ENCODE measurements around the gene PTGR3. TPM values are rescaled to one million over a fixed set of nuclear protein-coding genes. Genes with fewer than 3 reads are reported as not detected.

Gene PTGR3
- total and polyA plus RNA-seq, 2 of the 8 experiments (the other 6 are each of a cell fraction or from before 2014, with no cell fraction given): 2.0 to 3.6 TPM

GRCh38 chr18:75183524-75183923 lies 25.4 kb downstream of the PTGR3 start:
- POLR2A ChIA-PET (ENCODE audit: partially characterized antibody): interaction anchor here (1.5 kb wide), 1 partner anchor 11 kb away, joined by 3 read pairs; no protein-coding TSS in a partner anchor
- no peak overlapping the region for H3K4me2 ChIP-seq (ENCODE audit: insufficient read depth in 1 of 2, low read depth in 2 of 2, low read length in 2 of 2)
- no peaks in the 10 kb centered on the region for H3K79me1 ChIP-seq (ENCODE audit: low read depth, low read length)
- no peaks in the 10 kb centered on the region for H4K20me1 ChIP-seq (replicated peaks in 1 of 2; ENCODE audit: control insufficient read depth in 1 of 2, insufficient read depth in 2 of 2, low read length in 2 of 2)
- no peak overlapping the region for H4K8ac ChIP-seq (ENCODE audit: extremely low read depth, insufficient read depth, low read length)
- H3K14ac ChIP-seq (ENCODE audit: insufficient read length): no peak overlapping the region
- no peak overlapping the region for H2BK120ac ChIP-seq (replicated peaks; ENCODE audit: low read depth, low read length)
- no peak overlapping the region for H2BK5ac ChIP-seq (ENCODE audit: low read depth, low read length)
- no peaks in the 10 kb centered on the region for H3K23me2 ChIP-seq (ENCODE audit: low read depth, low read length)
- DNase-seq (ENCODE audit: low read depth in 1 of 2, low spot score in 2 of 2): no peak
- H2BK20ac ChIP-seq (ENCODE audit: low read length): no peak overlapping the region
- no peak overlapping the region for H3K23ac ChIP-seq (ENCODE audit: insufficient read length)
- no peak overlapping the region for H3K56ac ChIP-seq (replicated peaks; ENCODE audit: insufficient read length, low read depth, low read length)
- H2BK12ac ChIP-seq (ENCODE audit: low read depth, low read length): no peak overlapping the region
- WGBS, 2 experiments (ENCODE audit: extremely low coverage in 1 of 2, insufficient coverage in 1 of 2, insufficient read length in 1 of 2, insufficient replicate concordance in 2 of 2, low coverage in 1 of 2, low lambda C conversion rate in 2 of 2, missing lambda C conversion rate in 1 of 2): 87% methylated on average over 5 of the region's 5 CpGs; no CpG with 5 or more reads in 1 of the 2 experiments
- H3K27ac ChIP-seq (ENCODE audit: low read depth, low read length): no peak overlapping the region; the same call in 1 of the 2 replicates
- H3K4ac ChIP-seq (replicated peaks; ENCODE audit: insufficient read length, low read depth, low read length): no peak overlapping the region
- TF ChIP-seq POLR2A (IDR thresholded peaks at IDR 0.05; ENCODE audit: control extremely low read depth in 1 of 2, low read depth in 2 of 2, low read length in 2 of 2): no peak
- no peak for TF ChIP-seq USF2 (IDR thresholded peaks at IDR 0.05; ENCODE audit: low read length)
- TF ChIP-seq KDM4A (IDR thresholded peaks at IDR 0.05; ENCODE audit: low read depth, low read length, severe bottlenecking): no peak
- no peak for TF ChIP-seq GABPA (IDR thresholded peaks at IDR 0.05; ENCODE audit: borderline replicate concordance, insufficient read depth, low read length)
- TF ChIP-seq SIN3A (conservative IDR thresholded peaks at IDR 0.05 in 1 of 2, IDR thresholded peaks at IDR 0.05 in 1 of 2; ENCODE audit: low read depth in 1 of 2, low read length in 2 of 2): no peak
- TF ChIP-seq TCF12 (IDR thresholded peaks at IDR 0.05; ENCODE audit: low read depth, low read length): no peak
- no peak for TF ChIP-seq TAF1 (IDR thresholded peaks at IDR 0.05; ENCODE audit: low read depth, low read length)
- no peak for TF ChIP-seq KDM5A (IDR thresholded peaks at IDR 0.05; ENCODE audit: low read length)
- no peak for TF ChIP-seq RFX5 (IDR thresholded peaks at IDR 0.05; ENCODE audit: borderline replicate concordance, low read depth, low read length)
- no peak for TF ChIP-seq BCL11A (IDR thresholded peaks at IDR 0.05; ENCODE audit: low read depth in 2 of 2, low read length in 2 of 2)
- TF ChIP-seq SP2 (IDR thresholded peaks at IDR 0.05; ENCODE audit: low read length): no peak
- TF ChIP-seq RBBP5 (IDR thresholded peaks at IDR 0.05; ENCODE audit: borderline replicate concordance, low read depth, low read length): no peak
- no peak for TF ChIP-seq SIX5 (IDR thresholded peaks at IDR 0.05; ENCODE audit: low read depth, low read length)
- H3K9me3 ChIP-seq (ENCODE audit: insufficient read depth in 2 of 2, low read depth in 1 of 2, low read length in 1 of 2): no peaks in the 10 kb centered on the region
- no peak overlapping the region for H3K18ac ChIP-seq (ENCODE audit: extremely low read depth, low read length)
- FAIRE-seq: no peak
- CTCF ChIA-PET (ENCODE audit: partially characterized antibody): interaction anchor here (1.4 kb wide), 1 partner anchor 295 kb away, joined by 4 read pairs; no protein-coding TSS in a partner anchor
- H2AFZ ChIP-seq (ENCODE audit: low read length): no peak overlapping the region
- H2BK15ac ChIP-seq (ENCODE audit: low read length): no peak overlapping the region
- H4K5ac ChIP-seq (ENCODE audit: insufficient read length, low read depth, low read length): no peak overlapping the region
- no peak overlapping the region for H4K91ac ChIP-seq (replicated peaks; ENCODE audit: insufficient read length, low read length)
- H3K9ac ChIP-seq (replicated peaks in 1 of 4; ENCODE audit: extremely low read depth in 1 of 4, low read depth in 3 of 4, low read length in 3 of 4): no peak overlapping the region
- no peak overlapping the region for H2AK5ac ChIP-seq (ENCODE audit: low read depth, low read length)
- no peak overlapping the region for H3K4me3 ChIP-seq (ENCODE audit: extremely low read depth in 1 of 4, insufficient read depth in 2 of 4, low read depth in 3 of 4, low read length in 4 of 4)
- H3K36me3 ChIP-seq (ENCODE audit: control insufficient read depth in 2 of 4, insufficient read depth in 4 of 4, low read length in 3 of 4): no peaks in the 10 kb centered on the region
- H3K27me3 ChIP-seq (replicated peaks in 1 of 4; ENCODE audit: control insufficient read depth in 3 of 4, extremely low read depth in 1 of 4, insufficient read depth in 3 of 4, low read length in 3 of 4): no peaks in the 10 kb centered on the region
- H3K4me1 ChIP-seq (replicated peaks in 1 of 4; ENCODE audit: control insufficient read depth in 3 of 4, insufficient read depth in 4 of 4, low read length in 3 of 4): peaks cover 2 to 5% (median 3%) of the 10 kb centered on the region in 4 experiments; a peak in 4 of 7 replicates
- no peaks in the 10 kb centered on the region for H3K79me2 ChIP-seq (ENCODE audit: control insufficient read depth in 1 of 2, insufficient read depth in 2 of 2, low read length in 2 of 2)

All from H1 (cell line).